Cardiac muscle cell (in vitro differentiated cells and primary cell): Measurements from ENCODE around the gene COL5A2. TPM values are rescaled to one million over a fixed set of nuclear protein-coding genes. Genes with fewer than 3 reads are reported as not detected.

ENCODE experiments used
- DNase-seq, 2 donors: peaks; one replicate each; pipeline versions ENCODE4 v3.0.0 to v3.0.0-alpha.2; 2010 to 2017; ENCODE audit warnings: low read depth in 1 of 2, low spot score in 1 of 2
- H3K27ac ChIP-seq: fragments of 200-600 bp; sonication (generic); 2 replicates; pipeline ENCODE4 v1.5.1; 2016
- H3K27me3 ChIP-seq: fragments of 200-600 bp; sonication (generic); 2 replicates; pipeline ENCODE4 v1.6.0; 2016; ENCODE audit warnings: control low read depth
- H3K36me3 ChIP-seq: fragments of 200-600 bp; sonication (generic); 2 replicates; pipeline ENCODE4 v1.5.1; 2016; ENCODE audit warnings: control low read depth
- H3K4me1 ChIP-seq: fragments of 200-600 bp; sonication (generic); 2 replicates; pipeline ENCODE4 v1.8.1; 2017; ENCODE audit warnings: low read depth, mild to moderate bottlenecking, mixed run types
- H3K4me3 ChIP-seq: fragments of 200-600 bp; sonication (generic); 2 replicates; pipeline ENCODE4 v1.5.1; 2016; ENCODE audit warnings: mild to moderate bottlenecking
- H3K9me3 ChIP-seq: fragments of 200-600 bp; sonication (generic); 2 replicates; pipeline ENCODE4 v1.5.1; 2017; ENCODE audit warnings: low read depth, mild to moderate bottlenecking, control low read depth
- CTCF ChIP-seq: IDR thresholded peaks from 2 replicates; pipeline ENCODE4 v1.5.1; 2012; ENCODE audit warnings: low read depth, mild to moderate bottlenecking, low read length
- polyA plus RNA-seq: library from polyadenylated mRNA; unstranded; fragments of >200 nt; fragmentation: Nextera tagmentation; extraction: Ambion mirVana; gene quantifications from 2 replicates; pipeline ENCODE4 v1.2.1, GENCODE V29; 2016
- total RNA-seq: library from RNA; depleted of rRNA; stranded (reverse); fragments of >200 nt; gene quantifications from 2 replicates; pipeline ENCODE4 v1.2.3, GENCODE V29; 2016

The COL5A2 gene
- total and polyA plus RNA-seq, 2 experiments from 2014 or later: 15.0 to 59.8 TPM

DNA sequence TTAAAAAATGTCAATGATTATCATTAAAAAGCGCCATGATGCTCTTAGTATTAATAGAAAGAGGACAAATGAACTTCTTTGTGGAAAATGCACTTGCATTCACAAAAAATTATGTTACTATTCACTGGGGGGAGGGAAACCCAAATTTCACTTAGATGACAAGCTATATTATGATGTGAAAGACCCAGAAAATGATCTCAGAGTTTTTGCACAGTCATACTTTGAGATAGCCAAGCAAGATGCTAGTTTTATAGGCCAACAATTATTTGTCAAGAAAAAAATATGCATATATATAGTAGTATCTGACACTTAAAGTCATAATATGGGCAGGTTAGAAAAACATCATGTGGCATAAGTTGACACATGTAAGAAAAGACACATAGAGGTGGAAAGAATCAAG lies 31.6 kb downstream of the COL5A2 start:
- TF ChIP-seq CTCF: no peak
- Histone ChIP-seq H3K9me3 (no peaks in the 10 kb centered on the region), H3K36me3 (no peaks in the 10 kb centered on the region), H3K4me3 (no peak overlapping the region), H3K4me1 (no peaks in the 10 kb centered on the region), H3K27me3 (no peaks in the 10 kb centered on the region), H3K27ac (no peak overlapping the region)
- no peak for DNase-seq

DNA sequence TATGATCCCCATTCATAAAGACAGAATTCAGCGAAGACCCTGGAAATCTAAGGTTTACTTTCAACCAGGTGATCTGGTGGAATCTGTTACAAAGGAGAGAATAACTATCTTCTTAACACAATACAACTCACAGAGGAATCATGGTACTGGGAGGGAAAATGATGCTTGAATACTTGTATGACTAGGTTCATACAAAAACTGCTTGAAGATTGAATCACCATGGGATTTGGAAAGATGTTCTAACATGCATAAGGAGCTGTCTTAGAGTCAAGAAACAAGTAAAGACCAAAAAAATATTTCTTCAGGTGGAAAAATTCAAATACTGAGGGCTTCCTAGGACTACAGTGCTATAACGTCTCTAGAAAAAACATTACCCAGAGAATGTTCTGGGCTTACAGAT lies 32.2 kb downstream of the COL5A2 start:
- Histone ChIP-seq H3K4me3 (no peak overlapping the region), H3K9me3 (no peaks in the 10 kb centered on the region), H3K27ac (no peak overlapping the region), H3K27me3 (no peaks in the 10 kb centered on the region), H3K36me3 (no peaks in the 10 kb centered on the region), H3K4me1 (no peaks in the 10 kb centered on the region)
- no peak for TF ChIP-seq CTCF
- DNase-seq: no peak

- Histone ChIP-seq H3K27ac (no peak overlapping the region), H3K4me1 (no peaks in the 10 kb centered on the region), H3K27me3 (no peaks in the 10 kb centered on the region), H3K9me3 (no peaks in the 10 kb centered on the region), H3K36me3 (no peaks in the 10 kb centered on the region), H3K4me3 (no peak overlapping the region)
- TF ChIP-seq CTCF: no peak
- no peak for DNase-seq
Observed at GRCh38 chr2:189146553-189146952, 33.0 kb downstream of the COL5A2 start.

DNA sequence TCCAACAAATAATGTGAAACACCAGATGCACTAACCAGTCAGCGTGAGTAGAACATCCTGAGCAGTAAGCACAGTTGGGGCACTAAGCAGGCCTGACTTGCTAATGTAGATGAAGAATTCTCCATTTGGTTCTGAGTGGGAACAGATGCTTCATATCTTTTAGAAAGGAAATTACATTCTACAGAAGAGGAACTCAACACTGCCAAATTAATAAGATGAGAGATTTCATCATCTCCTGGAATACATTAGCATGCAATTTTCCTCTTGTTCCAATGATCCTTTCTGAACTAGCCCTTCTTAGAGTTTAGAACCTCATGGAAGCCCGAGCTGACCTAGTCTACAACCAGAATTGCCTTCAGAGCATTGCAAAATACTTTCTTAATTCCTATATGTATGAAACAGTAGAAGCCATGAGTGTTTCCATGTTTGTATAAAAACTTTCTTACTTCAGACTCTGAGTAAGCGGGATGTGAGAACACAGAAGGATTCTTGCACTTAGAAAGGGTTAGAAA lies 34.8 kb downstream of the COL5A2 start:
- H3K4me3 ChIP-seq: no peak overlapping the region
- no peaks in the 10 kb centered on the region for H3K4me1 ChIP-seq
- peak in 1 of 2 donors; percentile 85 for DNase-seq
- H3K27ac ChIP-seq: no peak overlapping the region
- no peaks in the 10 kb centered on the region for H3K9me3 ChIP-seq
- no peaks in the 10 kb centered on the region for H3K36me3 ChIP-seq
- no peak for TF ChIP-seq CTCF
- no peaks in the 10 kb centered on the region for H3K27me3 ChIP-seq

- no peaks in the 10 kb centered on the region for H3K36me3 ChIP-seq
- TF ChIP-seq CTCF: no peak
- DNase-seq: peak in 1 of 2 donors; percentile 82
- no peak overlapping the region for H3K4me3 ChIP-seq
- H3K9me3 ChIP-seq: no peaks in the 10 kb centered on the region
- no peak overlapping the region for H3K27ac ChIP-seq
- no peaks in the 10 kb centered on the region for H3K4me1 ChIP-seq
- H3K27me3 ChIP-seq: no peaks in the 10 kb centered on the region
Observed at GRCh38 chr2:189143925-189144324, 35.6 kb downstream of the COL5A2 start.
